ENCODE results near the gene SH3BP5L.
A peak's percentile ranks its signal among the peaks of the same experiment; 100 is the strongest.

- TF ChIP-seq CTCF (IDR thresholded peaks at IDR 0.05) (peak; percentile 13 to 40 (median 32)), POLR2A (IDR thresholded peaks at IDR 0.05) (no peak), EP300 (IDR thresholded peaks at IDR 0.05) (peak in 1 of 2 donors; percentile 11)
Measured at GRCh38 chr1:248858096-248858890, 32.6 kb upstream of the SH3BP5L start.

Measured in tibial nerve (tissue), 4 donors.